Fibroblast of the aortic adventitia (primary cell): ENCODE data around the gene LONP1. TPM values are rescaled to one million over a fixed set of nuclear protein-coding genes. Genes with fewer than 3 reads are reported as not detected.

Experiments
- DNase-seq: peaks from one replicate; pipeline ENCODE4 v3.0.0-alpha.2; 2010; ENCODE audit warnings: low read depth
- H3K4me3 ChIP-seq: 2 replicates; pipeline ENCODE4 v1.5.1; 2011; ENCODE audit warnings: low read depth, mild to moderate bottlenecking, control low read depth, low read length, moderate library complexity
- total RNA-seq: library from RNA; depleted of rRNA; stranded (reverse); fragments of >200 nt; gene quantifications from 2 replicates; pipeline ENCODE4 v1.2.3, GENCODE V29; 2012; ENCODE audit warnings: low replicate concordance
- TF ChIP-seq, protein P1 (sequence below): IDR thresholded peaks from 2 replicates; pipeline ENCODE4 v1.5.1; 2011; ENCODE audit warnings: mild to moderate bottlenecking, low read length, control low read depth, inconsistent platforms; ENCODE audit not compliant: insufficient read depth

The LONP1 gene
- total RNA-seq, 1 donor, result 80.3 TPM

DNA sequence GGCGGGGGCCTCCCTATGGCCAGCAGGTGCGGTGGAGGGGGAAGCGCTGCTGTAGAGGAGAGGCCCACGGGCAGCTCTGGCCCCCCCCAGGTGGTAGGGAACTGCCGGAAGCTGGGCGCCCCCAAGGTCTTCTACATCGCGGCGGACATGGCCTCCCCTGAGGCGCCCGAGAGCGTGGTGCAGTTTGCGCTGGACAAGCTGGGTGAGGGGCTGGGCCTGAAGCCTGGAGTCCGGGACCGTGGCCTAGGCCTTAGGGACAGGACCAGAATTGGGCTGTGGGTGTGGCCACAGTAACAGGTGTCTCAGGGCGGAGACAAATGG is 33.7 kb downstream of the LONP1 start:
- H3K4me3 ChIP-seq, result peak overlapping the region; percentile 70
- no peak for DNase-seq
- TF ChIP-seq, protein P1, sequence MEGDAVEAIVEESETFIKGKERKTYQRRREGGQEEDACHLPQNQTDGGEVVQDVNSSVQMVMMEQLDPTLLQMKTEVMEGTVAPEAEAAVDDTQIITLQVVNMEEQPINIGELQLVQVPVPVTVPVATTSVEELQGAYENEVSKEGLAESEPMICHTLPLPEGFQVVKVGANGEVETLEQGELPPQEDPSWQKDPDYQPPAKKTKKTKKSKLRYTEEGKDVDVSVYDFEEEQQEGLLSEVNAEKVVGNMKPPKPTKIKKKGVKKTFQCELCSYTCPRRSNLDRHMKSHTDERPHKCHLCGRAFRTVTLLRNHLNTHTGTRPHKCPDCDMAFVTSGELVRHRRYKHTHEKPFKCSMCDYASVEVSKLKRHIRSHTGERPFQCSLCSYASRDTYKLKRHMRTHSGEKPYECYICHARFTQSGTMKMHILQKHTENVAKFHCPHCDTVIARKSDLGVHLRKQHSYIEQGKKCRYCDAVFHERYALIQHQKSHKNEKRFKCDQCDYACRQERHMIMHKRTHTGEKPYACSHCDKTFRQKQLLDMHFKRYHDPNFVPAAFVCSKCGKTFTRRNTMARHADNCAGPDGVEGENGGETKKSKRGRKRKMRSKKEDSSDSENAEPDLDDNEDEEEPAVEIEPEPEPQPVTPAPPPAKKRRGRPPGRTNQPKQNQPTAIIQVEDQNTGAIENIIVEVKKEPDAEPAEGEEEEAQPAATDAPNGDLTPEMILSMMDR, result no peak

DNA sequence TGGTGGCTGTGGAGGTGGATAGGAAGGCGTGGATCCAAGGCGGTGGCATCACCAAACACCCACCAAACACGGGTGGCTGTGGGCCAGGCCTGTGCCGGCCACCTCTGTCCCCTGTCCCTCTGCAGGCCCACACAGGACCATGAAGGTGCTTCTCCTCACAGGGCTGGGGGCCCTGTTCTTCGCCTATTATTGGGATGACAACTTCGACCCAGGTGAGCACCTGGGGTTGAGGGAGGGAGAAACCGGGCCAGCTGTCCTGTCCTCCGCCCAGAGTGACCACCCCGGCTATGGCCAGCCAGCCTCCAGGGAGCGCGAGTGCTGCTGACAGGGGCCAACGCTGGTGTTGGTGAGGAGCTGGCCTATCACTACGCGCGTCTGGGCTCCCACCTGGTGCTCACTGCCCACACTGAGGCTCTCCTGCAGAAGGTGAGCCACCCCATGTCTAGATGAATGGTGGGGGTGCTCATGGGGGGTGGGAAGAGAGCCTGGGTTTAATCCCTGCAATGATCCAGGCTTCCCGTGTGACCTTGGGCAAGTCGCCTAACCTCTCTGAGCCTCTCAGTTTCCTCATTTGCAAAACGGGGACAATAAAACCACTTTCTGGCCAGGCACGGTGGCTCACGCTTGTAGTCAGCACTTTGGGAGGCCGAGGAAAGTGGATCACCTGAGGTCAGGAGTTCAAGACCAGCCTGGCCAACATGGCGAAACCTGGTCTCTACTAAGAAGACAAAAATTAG is 35.1 kb downstream of the LONP1 start:
- DNase-seq, result no peak
- H3K4me3 ChIP-seq, result no peak overlapping the region
- TF ChIP-seq, protein P1, result no peak

DNA sequence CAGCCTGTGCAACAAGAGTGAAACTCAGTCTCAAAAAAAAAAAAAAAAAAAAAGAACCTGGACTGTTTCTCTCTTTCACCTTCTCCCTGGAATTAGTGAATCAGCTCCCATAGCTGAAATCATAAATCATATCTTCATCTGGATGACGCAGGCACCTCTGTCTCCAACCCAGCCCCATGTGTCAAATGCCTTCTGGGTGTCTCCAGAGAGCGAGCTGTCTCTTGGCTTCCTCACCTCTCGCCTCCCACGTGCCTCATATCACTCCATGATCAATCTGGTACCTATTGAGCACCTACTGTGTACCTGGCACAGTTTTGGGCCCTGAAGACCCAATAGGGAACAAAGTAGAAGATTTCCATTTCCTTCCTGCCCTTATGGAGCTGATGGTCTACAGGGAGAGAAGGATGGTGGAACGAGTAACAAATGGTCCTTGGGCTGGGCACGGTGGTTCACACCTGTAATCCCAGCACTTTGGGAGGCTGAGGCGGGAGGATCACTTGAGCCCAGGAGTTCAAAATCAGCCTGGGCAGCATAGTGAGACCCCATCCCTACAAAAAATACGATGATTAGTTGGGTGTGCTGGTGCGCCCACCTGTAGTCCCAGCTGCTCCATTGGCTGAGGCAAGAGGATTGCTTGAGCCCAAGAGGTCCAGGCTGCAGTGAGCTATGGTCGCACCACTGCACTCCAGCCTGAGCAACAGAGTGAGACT is 36.6 kb downstream of the LONP1 start:
- H3K4me3 ChIP-seq, result no peak overlapping the region
- TF ChIP-seq, protein P1, result no peak
- no peak for DNase-seq

DNA sequence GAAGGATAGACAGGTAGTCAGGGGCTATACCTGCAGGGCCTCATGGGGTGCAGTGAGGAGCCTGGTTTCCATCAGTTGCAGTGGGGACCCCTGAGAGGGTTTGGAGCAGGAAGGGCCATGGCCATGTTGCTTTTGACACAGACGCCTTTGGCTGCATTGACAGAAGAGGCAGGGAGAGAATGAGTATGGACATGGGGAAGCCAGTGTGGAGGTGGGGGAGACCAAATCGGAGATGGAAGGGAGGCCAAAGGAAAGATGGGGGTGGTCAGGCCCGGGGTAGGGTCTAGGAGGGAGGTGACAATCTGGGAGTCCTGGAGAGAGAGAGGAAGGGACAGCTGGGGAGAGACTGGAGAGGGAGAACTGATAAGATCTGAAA is 37.9 kb downstream of the LONP1 start:
- TF ChIP-seq, protein P1, result no peak
- no peak for DNase-seq
- H3K4me3 ChIP-seq, result no peak overlapping the region

DNA sequence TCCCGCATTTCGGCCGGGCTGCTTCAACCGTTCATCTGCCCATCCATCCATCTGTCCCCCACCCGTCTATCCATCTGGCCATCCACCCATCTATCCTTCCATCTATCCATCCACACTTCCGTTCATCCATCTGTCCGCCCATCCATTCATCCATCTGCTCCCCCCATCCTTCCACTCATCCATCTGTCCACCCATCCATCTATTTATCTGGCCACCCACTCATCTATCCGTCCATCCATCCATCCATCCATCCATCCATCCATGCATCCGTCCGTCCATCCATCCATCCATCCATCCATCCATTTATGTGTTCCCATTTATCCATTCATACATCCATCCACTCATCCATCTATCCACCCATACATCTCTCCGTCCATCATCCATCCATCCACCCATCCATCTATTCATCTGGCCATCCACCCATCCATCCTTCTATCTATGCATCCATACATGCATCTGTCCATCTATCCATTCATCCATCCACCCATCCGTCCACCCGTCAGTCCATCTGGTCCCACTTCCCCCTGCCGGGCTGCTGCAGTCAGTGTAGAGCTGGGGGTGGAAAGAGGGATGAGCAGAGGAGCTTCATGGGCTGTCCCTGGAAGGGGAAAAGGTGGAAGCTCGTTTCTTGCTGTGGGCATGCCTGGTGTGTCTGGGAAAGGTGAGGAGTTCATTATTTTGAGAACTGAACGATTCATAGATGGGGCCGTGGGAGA is 38.4 kb downstream of the LONP1 start:
- H3K4me3 ChIP-seq, result peak overlapping the region; percentile 94
- TF ChIP-seq, protein P1, result no peak
- DNase-seq, result no peak

DNA sequence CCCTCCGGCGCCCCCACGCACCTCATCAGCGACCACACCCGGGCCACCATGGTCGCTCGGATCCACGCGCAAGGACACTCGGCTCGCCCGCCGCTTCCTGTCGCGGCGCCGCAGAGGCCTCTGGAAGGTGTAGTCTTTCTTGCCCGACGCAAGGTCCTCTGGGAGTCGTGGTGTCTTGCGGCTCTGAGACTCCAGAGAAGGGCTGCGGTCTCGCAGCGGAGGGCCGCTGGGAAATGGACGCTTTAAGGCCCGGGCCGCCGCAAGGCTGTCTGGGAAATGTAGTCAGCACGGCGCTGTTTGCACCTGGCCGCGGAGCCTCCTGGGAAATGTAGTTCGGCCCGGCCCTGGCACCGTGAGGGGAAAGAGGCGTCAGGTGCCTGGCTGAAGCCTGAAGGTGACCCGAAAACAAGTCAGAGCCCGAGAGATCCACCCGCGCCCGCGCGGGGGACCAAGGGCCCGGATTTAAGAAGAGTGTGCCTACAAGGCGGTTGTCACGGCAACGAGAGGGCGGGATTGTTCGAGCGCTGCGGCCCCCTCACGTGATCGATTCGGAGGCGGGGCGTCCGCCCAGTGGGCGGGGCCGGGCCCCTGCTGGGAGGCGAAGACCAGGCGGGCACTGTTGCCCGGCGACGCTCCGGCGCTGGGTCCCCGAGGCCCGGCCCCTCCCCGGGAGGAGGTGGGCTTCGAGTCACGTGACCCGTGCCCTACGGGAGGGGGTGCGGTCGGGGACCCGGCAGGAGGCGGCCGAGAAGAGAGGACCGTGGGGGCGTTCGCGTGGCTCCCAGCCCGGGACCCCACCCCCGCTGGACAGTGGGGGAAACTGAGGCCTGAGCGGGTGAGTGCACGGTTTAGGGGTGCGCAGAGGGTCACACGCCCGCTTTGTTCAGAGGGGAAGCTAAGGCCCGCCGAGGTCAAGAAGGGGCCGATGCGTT is 39.2 kb downstream of the LONP1 start, which contains the start of the genes HSD11B1L and MICOS13:
HSD11B1L (plus strand) TSS at position 591 of the 932 bp plus-strand sequence. CDS start 3,806 bp downstream, outside the sequence.
MICOS13 (minus strand) TSS at position 80 of the 932 bp plus-strand sequence; CDS start at position 50, 30 bp downstream.
- peak within 1 kb of the TSS; percentile 94 for H3K4me3 ChIP-seq
- TF ChIP-seq, protein P1, result no peak

More for the DNA sequence above, 39.2 kb downstream of the LONP1 start, which contains the start of the genes HSD11B1L and MICOS13:
- peak; percentile 99 for DNase-seq
